Esophagus muscularis mucosa (tissue), 4 donors: ENCODE measurements around the gene CDPF1.

Experiments
- CTCF ChIP-seq, 3 experiments: fragments of 200-600 bp in 2 of 3; fragments of 450-650 bp in 1 of 3; sonication (generic) in 2 of 3; IDR thresholded peaks; one replicate each; pipeline ENCODE4 v1.5.1; 2017 to 2019; ENCODE audit warnings: antibody characterized with exemption in 3 of 3, mild to moderate bottlenecking in 2 of 3, moderate library complexity in 1 of 3
- EP300 ChIP-seq: sonication (generic); formaldehyde crosslinking; IDR thresholded peaks from one replicate; pipeline ENCODE4 v1.6.1; 2017; ENCODE audit warnings: antibody characterized with exemption
- POLR2A ChIP-seq: fragments of 450-650 bp; IDR thresholded peaks from one replicate; pipeline ENCODE4 v1.6.1; 2017; ENCODE audit warnings: antibody characterized with exemption, moderate library complexity, mild to moderate bottlenecking, low read depth
- POLR2AphosphoS5 ChIP-seq, 2 donors: sonication (generic); formaldehyde crosslinking; IDR thresholded peaks; one replicate each; pipeline ENCODE4 v1.6.1; 2017; ENCODE audit warnings: antibody characterized with exemption in 2 of 2

- TF ChIP-seq CTCF (IDR thresholded peaks at IDR 0.05) (no peak), POLR2A (no peak), POLR2AphosphoS5 (IDR thresholded peaks at IDR 0.05) (no peak), EP300 (no peak)
These were observed 9.6 kb downstream of the CDPF1 start for GRCh38 chr22:46240506-46240905.
